ENCODE measurements around the gene TSSK1B. TPM values are rescaled to one million over a fixed set of nuclear protein-coding genes. Genes with fewer than 3 reads are reported as not detected.
"Not testable (repeated sequence)": the region's sequence is repeated elsewhere in the genome, so short reads cannot be mapped to it uniquely, and the experiment has no call there.

Gene TSSK1B, protein sequence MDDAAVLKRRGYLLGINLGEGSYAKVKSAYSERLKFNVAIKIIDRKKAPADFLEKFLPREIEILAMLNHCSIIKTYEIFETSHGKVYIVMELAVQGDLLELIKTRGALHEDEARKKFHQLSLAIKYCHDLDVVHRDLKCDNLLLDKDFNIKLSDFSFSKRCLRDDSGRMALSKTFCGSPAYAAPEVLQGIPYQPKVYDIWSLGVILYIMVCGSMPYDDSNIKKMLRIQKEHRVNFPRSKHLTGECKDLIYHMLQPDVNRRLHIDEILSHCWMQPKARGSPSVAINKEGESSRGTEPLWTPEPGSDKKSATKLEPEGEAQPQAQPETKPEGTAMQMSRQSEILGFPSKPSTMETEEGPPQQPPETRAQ
- under 1 TPM; 0.01 to 0.20 TPM for polyA plus RNA-seq

DNA sequence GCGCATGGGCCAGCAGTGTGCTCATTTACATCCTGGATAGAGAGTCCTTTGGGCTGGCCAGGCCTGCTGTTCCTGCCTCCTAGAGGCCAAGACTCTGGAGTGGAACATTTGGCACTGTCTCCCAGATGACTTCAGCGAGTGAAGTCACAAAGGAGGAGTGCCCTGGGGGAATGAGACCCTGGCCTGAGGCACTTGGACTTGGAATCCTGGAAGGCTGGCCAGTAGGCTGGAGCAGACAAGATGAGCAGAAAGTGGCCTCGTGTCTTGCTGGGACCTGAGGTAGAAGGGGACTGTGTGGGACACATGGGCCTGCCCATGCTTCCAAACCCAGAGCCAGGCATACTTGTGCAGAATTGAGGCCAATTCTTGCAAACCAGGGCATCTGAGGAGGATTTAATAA is at the start of gene TSSK1B:
TSSK1B (minus strand) TSS at position 101 of the 400 bp plus-strand sequence. CDS start 150 bp downstream, outside the sequence.
- no peaks in the 10 kb centered on the region for H3K27me3 ChIP-seq (ENCODE audit: control insufficient read depth in 1 of 2, insufficient read depth in 2 of 2, low read length in 2 of 2)
- no peak within 1 kb of the TSS for H3K27ac ChIP-seq (ENCODE audit: low read depth in 2 of 2, low read length in 1 of 2)
- no peak within 1 kb of the TSS for H3K4me3 ChIP-seq (ENCODE audit: low read depth in 1 of 2, low read length in 2 of 2)
- H3K36me3 ChIP-seq (ENCODE audit: control insufficient read depth in 2 of 2, insufficient read depth in 2 of 2, low read length in 1 of 2), result no peaks in the 10 kb centered on the region
- H3K4me1 ChIP-seq (ENCODE audit: control insufficient read depth in 2 of 2, insufficient read depth in 2 of 2, low read length in 1 of 2), result peaks cover 0 to 3% of the 10 kb centered on the region in 2 donors
- H3K9me3 ChIP-seq (ENCODE audit: control insufficient read depth in 2 of 2, insufficient read depth in 1 of 2, low read depth in 1 of 2, low read length in 1 of 2), result no peaks in the 10 kb centered on the region
- WGBS, 2 donors, result 83 to 89% methylated on average over 3 of the region's 3 CpGs

DNA sequence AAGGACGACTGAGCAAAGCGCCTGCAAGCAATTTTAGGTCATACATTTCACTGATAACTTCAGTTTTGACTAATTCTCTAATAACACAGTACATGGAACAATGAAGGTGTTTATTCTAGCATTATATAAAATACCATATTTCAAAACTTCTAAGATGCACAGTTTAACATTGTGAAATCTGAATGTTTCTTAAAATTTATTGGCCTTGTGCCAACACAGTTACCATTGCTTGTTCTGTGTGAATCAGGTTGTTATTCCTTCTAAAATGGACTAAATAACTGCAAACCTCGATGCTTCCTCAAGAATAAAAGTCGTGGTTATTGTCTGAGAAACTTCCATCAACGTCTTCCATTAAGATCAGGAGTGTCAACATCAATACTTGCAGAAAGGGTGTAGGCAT is 45.5 kb upstream of the TSSK1B start:
- Histone ChIP-seq H3K36me3 (ENCODE audit: control insufficient read depth in 2 of 2, insufficient read depth in 2 of 2, low read length in 1 of 2) (no peaks in the 10 kb centered on the region), H3K4me3 (ENCODE audit: low read depth in 1 of 2, low read length in 2 of 2) (no peak overlapping the region), H3K27ac (ENCODE audit: low read depth in 2 of 2, low read length in 1 of 2) (no peak overlapping the region), H3K27me3 (ENCODE audit: control insufficient read depth in 1 of 2, insufficient read depth in 2 of 2, low read length in 2 of 2) (no peaks in the 10 kb centered on the region), H3K4me1 (ENCODE audit: control insufficient read depth in 2 of 2, insufficient read depth in 2 of 2, low read length in 1 of 2) (no peaks in the 10 kb centered on the region), H3K9me3 (ENCODE audit: control insufficient read depth in 2 of 2, insufficient read depth in 1 of 2, low read depth in 1 of 2, low read length in 1 of 2) (no peaks in the 10 kb centered on the region)
- 66 to 72% methylated on average over 5 of the region's 5 CpGs for WGBS, 2 donors

DNA sequence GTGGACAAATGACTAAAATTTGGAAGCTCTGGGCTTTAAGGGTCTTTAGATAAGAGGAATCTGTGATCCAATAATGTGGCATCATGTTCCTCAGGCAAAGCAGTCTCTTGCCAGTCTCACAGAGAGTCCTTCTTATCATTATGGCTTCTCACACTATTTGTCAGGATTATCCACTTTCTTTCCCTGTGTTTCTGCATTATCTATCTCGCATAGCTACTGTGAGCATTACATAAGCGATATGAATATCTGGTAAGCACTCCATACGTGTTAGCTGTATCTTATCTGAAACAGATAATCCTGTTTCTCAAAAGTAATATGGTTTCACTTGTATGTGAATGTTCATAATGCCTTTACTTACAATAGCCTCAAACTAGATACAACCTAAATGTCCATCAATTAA is 43.9 kb upstream of the TSSK1B start:
- 82 to 91% methylated on average over 3 of the region's 3 CpGs for WGBS, 2 donors
- H3K27me3 ChIP-seq (ENCODE audit: control insufficient read depth in 1 of 2, insufficient read depth in 2 of 2, low read length in 2 of 2), result no peaks in the 10 kb centered on the region
- no peaks in the 10 kb centered on the region for H3K36me3 ChIP-seq (ENCODE audit: control insufficient read depth in 2 of 2, insufficient read depth in 2 of 2, low read length in 1 of 2)
- H3K4me1 ChIP-seq (ENCODE audit: control insufficient read depth in 2 of 2, insufficient read depth in 2 of 2, low read length in 1 of 2), result no peaks in the 10 kb centered on the region
- no peak overlapping the region for H3K4me3 ChIP-seq (ENCODE audit: low read depth in 1 of 2, low read length in 2 of 2)
- no peaks in the 10 kb centered on the region for H3K9me3 ChIP-seq (ENCODE audit: control insufficient read depth in 2 of 2, insufficient read depth in 1 of 2, low read depth in 1 of 2, low read length in 1 of 2)
- H3K27ac ChIP-seq (ENCODE audit: low read depth in 2 of 2, low read length in 1 of 2), result no peak overlapping the region

DNA sequence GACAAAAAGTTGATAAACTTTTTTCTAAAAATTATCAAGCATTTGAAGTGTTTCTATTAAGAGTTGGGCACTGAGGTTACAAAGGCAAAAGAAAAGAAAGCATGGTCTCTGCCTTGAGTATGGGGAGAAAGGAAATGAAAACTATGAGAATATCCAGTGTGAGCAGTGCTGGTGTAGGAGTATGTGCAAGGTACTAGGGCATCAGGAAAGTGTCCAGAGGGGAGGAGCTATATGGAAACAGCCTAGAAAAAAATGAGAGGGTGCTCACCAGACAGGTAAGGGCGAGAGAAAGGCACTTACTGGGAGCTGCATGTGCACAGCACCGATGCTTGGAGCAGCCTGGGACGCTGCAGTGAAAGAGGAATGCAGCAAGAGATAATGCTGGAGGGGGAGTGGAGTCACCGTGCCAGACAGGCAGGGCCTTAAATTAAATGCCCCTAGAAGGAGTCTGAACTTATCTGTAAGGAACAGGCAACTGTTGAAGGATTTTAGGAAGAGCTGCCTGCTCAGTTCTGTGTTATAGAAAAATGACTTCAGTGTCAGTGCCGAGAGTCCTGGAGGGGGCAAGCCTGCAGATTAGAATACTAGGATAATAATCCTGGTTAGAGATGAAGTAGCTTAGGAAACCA is 39.4 kb upstream of the TSSK1B start:
- Histone ChIP-seq H3K27me3 (ENCODE audit: control insufficient read depth in 1 of 2, insufficient read depth in 2 of 2, low read length in 2 of 2) (no peaks in the 10 kb centered on the region), H3K4me1 (ENCODE audit: control insufficient read depth in 2 of 2, insufficient read depth in 2 of 2, low read length in 1 of 2) (no peaks in the 10 kb centered on the region), H3K36me3 (ENCODE audit: control insufficient read depth in 2 of 2, insufficient read depth in 2 of 2, low read length in 1 of 2) (no peaks in the 10 kb centered on the region), H3K27ac (ENCODE audit: low read depth in 2 of 2, low read length in 1 of 2) (no peak overlapping the region), H3K4me3 (ENCODE audit: low read depth in 1 of 2, low read length in 2 of 2) (no peak overlapping the region), H3K9me3 (ENCODE audit: control insufficient read depth in 2 of 2, insufficient read depth in 1 of 2, low read depth in 1 of 2, low read length in 1 of 2) (no peaks in the 10 kb centered on the region)
- 37 to 38% methylated on average over 5 of the region's 5 CpGs for WGBS, 2 donors

DNA sequence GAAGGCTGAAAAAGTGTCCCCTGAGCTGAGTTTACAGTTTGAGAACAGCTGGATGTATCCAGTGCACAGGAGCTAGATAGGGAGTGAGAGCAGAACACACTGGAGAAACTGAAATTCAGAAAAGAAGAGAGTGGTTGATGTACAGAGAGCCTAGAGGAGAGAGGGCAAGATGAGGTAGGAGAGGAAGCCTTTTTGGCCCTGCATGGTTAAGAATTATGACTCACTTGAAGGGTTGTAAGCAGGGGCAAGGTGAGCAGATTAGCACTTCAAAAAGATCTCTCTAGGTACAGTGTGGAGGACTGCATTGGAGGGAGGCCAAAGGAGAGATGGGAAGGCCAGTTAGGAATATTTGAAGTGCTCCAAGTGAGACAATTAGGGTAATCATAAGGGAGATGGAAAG is 28.2 kb upstream of the TSSK1B start:
- H3K9me3 ChIP-seq (ENCODE audit: control insufficient read depth in 2 of 2, insufficient read depth in 1 of 2, low read depth in 1 of 2, low read length in 1 of 2), result no peaks in the 10 kb centered on the region
- no peaks in the 10 kb centered on the region for H3K36me3 ChIP-seq (ENCODE audit: control insufficient read depth in 2 of 2, insufficient read depth in 2 of 2, low read length in 1 of 2)
- no peaks in the 10 kb centered on the region for H3K27me3 ChIP-seq (ENCODE audit: control insufficient read depth in 1 of 2, insufficient read depth in 2 of 2, low read length in 2 of 2)
- H3K27ac ChIP-seq (ENCODE audit: low read depth in 2 of 2, low read length in 1 of 2), result no peak overlapping the region
- no peak overlapping the region for H3K4me3 ChIP-seq (ENCODE audit: low read depth in 1 of 2, low read length in 2 of 2)
- no peaks in the 10 kb centered on the region for H3K4me1 ChIP-seq (ENCODE audit: control insufficient read depth in 2 of 2, insufficient read depth in 2 of 2, low read length in 1 of 2)

DNA sequence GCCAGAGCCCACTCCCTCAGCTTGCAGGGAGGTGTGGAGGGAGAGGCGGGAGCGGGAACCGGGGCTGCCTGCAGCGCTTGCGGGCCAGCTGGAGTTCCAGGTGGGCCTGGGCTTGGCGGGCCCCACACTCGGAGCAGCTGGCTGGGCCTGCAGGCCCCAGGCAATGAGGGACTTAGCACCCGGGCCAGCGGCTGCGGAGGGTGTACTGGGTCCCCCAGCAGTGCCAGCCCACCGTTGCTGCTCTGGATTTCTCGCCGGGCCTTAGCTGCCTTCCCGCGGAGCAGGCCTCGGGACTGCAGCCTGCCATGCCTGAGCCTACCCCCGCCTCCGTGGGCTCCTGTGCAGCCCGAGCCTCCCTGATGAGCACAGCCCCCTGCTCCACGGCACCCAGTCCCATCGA is 22.3 kb upstream of the TSSK1B start:
- H3K36me3 ChIP-seq (ENCODE audit: control insufficient read depth in 2 of 2, insufficient read depth in 2 of 2, low read length in 1 of 2); H3K27me3 ChIP-seq (ENCODE audit: control insufficient read depth in 1 of 2, insufficient read depth in 2 of 2, low read length in 2 of 2); H3K4me1 ChIP-seq (ENCODE audit: control insufficient read depth in 2 of 2, insufficient read depth in 2 of 2, low read length in 1 of 2); H3K9me3 ChIP-seq (ENCODE audit: control insufficient read depth in 2 of 2, insufficient read depth in 1 of 2, low read depth in 1 of 2, low read length in 1 of 2); H3K4me3 ChIP-seq (ENCODE audit: low read depth in 1 of 2, low read length in 2 of 2); H3K27ac ChIP-seq (ENCODE audit: low read depth in 2 of 2, low read length in 1 of 2): not testable (repeated sequence)
- WGBS, 2 donors, result 94 to 95% methylated on average over 21 of the region's 21 CpGs

DNA sequence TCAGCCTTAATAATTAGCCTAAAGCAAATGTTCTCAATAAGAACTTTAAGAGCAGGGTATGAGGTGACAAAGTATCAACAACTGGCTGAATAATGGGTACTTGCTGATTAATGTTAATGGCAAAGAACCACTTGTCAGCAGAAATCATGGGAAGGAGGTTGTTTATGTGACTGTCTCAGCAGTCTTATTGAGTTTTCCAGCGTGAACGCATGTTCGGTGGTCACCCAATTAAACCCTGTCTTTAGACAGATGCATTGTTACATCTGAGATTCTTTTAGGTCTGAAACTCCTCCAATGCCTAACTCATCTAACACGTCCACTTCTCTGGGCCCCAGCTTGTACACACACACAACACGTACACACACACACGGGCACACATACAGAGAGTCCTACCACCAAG is 18.2 kb upstream of the TSSK1B start:
- Histone ChIP-seq H3K27me3 (ENCODE audit: control insufficient read depth in 1 of 2, insufficient read depth in 2 of 2, low read length in 2 of 2) (no peaks in the 10 kb centered on the region), H3K9me3 (ENCODE audit: control insufficient read depth in 2 of 2, insufficient read depth in 1 of 2, low read depth in 1 of 2, low read length in 1 of 2) (no peaks in the 10 kb centered on the region), H3K4me3 (ENCODE audit: low read depth in 1 of 2, low read length in 2 of 2) (no peak overlapping the region), H3K4me1 (ENCODE audit: control insufficient read depth in 2 of 2, insufficient read depth in 2 of 2, low read length in 1 of 2) (no peaks in the 10 kb centered on the region), H3K27ac (ENCODE audit: low read depth in 2 of 2, low read length in 1 of 2) (no peak overlapping the region), H3K36me3 (ENCODE audit: control insufficient read depth in 2 of 2, insufficient read depth in 2 of 2, low read length in 1 of 2) (no peaks in the 10 kb centered on the region)
- WGBS, 2 donors, result 85 to 91% methylated on average over 6 of the region's 6 CpGs

DNA sequence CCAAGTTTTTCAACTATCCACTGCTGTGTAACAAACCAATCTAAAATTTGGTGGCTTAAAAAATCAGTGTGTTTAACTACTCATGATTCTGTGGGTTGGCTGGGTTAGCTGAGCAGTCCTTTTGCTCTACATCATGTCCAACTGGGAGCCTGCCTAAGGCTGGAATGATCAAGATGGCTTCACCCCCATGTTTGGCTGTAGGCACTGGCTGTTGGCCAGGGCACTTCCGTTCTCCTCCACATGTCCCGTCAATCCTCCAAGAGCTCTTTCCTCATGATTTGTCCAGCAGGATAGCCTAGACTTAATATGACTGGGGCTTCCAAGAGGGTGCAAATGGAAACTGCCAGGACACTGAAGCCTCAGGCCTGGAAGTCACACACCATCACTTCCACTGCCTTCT is 17.0 kb upstream of the TSSK1B start:
- Histone ChIP-seq H3K4me3 (ENCODE audit: low read depth in 1 of 2, low read length in 2 of 2) (no peak overlapping the region), H3K36me3 (ENCODE audit: control insufficient read depth in 2 of 2, insufficient read depth in 2 of 2, low read length in 1 of 2) (no peaks in the 10 kb centered on the region), H3K4me1 (ENCODE audit: control insufficient read depth in 2 of 2, insufficient read depth in 2 of 2, low read length in 1 of 2) (no peaks in the 10 kb centered on the region), H3K27me3 (ENCODE audit: control insufficient read depth in 1 of 2, insufficient read depth in 2 of 2, low read length in 2 of 2) (no peaks in the 10 kb centered on the region), H3K9me3 (ENCODE audit: control insufficient read depth in 2 of 2, insufficient read depth in 1 of 2, low read depth in 1 of 2, low read length in 1 of 2) (no peaks in the 10 kb centered on the region), H3K27ac (ENCODE audit: low read depth in 2 of 2, low read length in 1 of 2) (no peak overlapping the region)
- 49 to 64% methylated on average over 2 of the region's 2 CpGs for WGBS, 2 donors

DNA sequence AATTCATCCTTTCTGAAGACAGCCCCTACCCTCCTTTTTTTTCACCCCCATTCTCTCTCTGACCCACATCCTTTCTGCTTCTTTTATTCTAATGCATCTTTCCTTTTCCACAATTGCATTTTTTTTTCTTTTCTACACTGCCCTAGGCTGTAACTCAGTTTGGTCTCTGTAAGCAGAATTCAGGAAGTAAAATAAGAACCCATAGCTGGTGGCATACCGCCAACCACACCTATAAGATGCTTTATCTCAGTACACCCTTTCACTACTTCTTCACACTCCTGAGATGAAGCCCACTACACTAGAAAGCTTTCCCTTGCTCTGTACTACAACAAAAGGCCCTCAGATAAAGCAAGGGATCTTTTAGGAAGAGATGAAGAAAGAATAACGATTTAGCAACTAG is 16.1 kb upstream of the TSSK1B start:
- no peaks in the 10 kb centered on the region for H3K36me3 ChIP-seq (ENCODE audit: control insufficient read depth in 2 of 2, insufficient read depth in 2 of 2, low read length in 1 of 2)
- no peaks in the 10 kb centered on the region for H3K9me3 ChIP-seq (ENCODE audit: control insufficient read depth in 2 of 2, insufficient read depth in 1 of 2, low read depth in 1 of 2, low read length in 1 of 2)
- no peaks in the 10 kb centered on the region for H3K4me1 ChIP-seq (ENCODE audit: control insufficient read depth in 2 of 2, insufficient read depth in 2 of 2, low read length in 1 of 2)
- no peak overlapping the region for H3K27ac ChIP-seq (ENCODE audit: low read depth in 2 of 2, low read length in 1 of 2)
- H3K27me3 ChIP-seq (ENCODE audit: control insufficient read depth in 1 of 2, insufficient read depth in 2 of 2, low read length in 2 of 2), result no peaks in the 10 kb centered on the region
- WGBS, 2 donors, result 17 to 32% methylated on average over 2 of the region's 2 CpGs
- no peak overlapping the region for H3K4me3 ChIP-seq (ENCODE audit: low read depth in 1 of 2, low read length in 2 of 2)

DNA sequence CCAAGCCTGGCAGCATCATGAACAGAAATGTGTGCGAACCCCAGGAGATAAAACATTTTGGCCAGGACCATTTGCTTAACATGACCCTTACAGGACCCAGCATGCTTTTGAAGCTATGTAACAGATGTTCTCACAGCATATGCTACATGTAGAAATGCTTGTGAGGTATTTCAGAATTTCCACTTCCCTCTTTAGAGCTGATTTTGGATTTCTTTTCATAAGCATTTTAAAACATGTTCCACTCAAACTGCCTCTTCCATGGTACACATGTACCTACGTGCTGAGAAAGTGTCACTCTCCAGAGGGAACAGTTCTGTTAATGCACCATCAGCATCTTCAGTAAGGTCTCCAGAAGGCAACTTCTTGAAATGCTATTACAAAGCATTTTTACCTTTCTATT is 15.7 kb upstream of the TSSK1B start:
- Histone ChIP-seq H3K36me3 (ENCODE audit: control insufficient read depth in 2 of 2, insufficient read depth in 2 of 2, low read length in 1 of 2) (no peaks in the 10 kb centered on the region), H3K9me3 (ENCODE audit: control insufficient read depth in 2 of 2, insufficient read depth in 1 of 2, low read depth in 1 of 2, low read length in 1 of 2) (no peaks in the 10 kb centered on the region), H3K27me3 (ENCODE audit: control insufficient read depth in 1 of 2, insufficient read depth in 2 of 2, low read length in 2 of 2) (no peaks in the 10 kb centered on the region), H3K4me1 (ENCODE audit: control insufficient read depth in 2 of 2, insufficient read depth in 2 of 2, low read length in 1 of 2) (no peaks in the 10 kb centered on the region), H3K4me3 (ENCODE audit: low read depth in 1 of 2, low read length in 2 of 2) (no peak overlapping the region), H3K27ac (ENCODE audit: low read depth in 2 of 2, low read length in 1 of 2) (no peak overlapping the region)
- WGBS, 2 donors, result 61 to 76% methylated on average over 2 of the region's 2 CpGs

Data from esophagus (tissue), 2 donors.